Measurements from ENCODE around the gene ZBTB2.

GRCh38 chr6:151335930-151336329 lies 55.4 kb downstream of the ZBTB2 start:
- TF ChIP-seq CTCF (IDR thresholded peaks at IDR 0.05) = no peak
- TF ChIP-seq POLR2A (IDR thresholded peaks at IDR 0.05) = no peak
- no peak for TF ChIP-seq POLR2AphosphoS5 (IDR thresholded peaks at IDR 0.05)

Data from upper lobe of left lung (tissue), 4 donors.